Lower leg skin (tissue), 4 donors: ENCODE results near the gene ZBTB20. TPM values are rescaled to one million over a fixed set of nuclear protein-coding genes. Genes with fewer than 3 reads are reported as not detected.

Source experiments
- DNase-seq, 2 donors: peaks; one replicate each; pipeline ENCODE4 v3.0.0-alpha.2; 2019; ENCODE audit warnings: low spot score in 2 of 2
- H3K4me3 ChIP-seq: fragments of 200-600 bp; sonication (generic); 2 replicates; pipeline ENCODE4 v1.5.1; 2017; ENCODE audit warnings: mild to moderate bottlenecking, low read depth; ENCODE audit not compliant: poor library complexity, severe bottlenecking
- CTCF ChIP-seq, 3 donors: fragments of 450-650 bp; IDR thresholded peaks; one replicate each; pipeline ENCODE4 v1.5.1; 2016; ENCODE audit warnings: antibody characterized with exemption in 3 of 3, mild to moderate bottlenecking in 3 of 3, moderate library complexity in 2 of 3
- POLR2A ChIP-seq, 2 donors: fragments of 450-650 bp; IDR thresholded peaks; one replicate each; pipeline ENCODE4 v1.6.1; 2016 to 2017; ENCODE audit warnings: antibody characterized with exemption in 2 of 2, mild to moderate bottlenecking in 1 of 2, moderate library complexity in 1 of 2
- WGBS, 2 donors: methylation state at CpG; one replicate each; pipeline ENCODE4 v1.1.5; 2018; 5-methylcytosine and 5-hydroxymethylcytosine counted together
- intact Hi-C: fragments of 100-400 bp; cut with DNase I; formaldehyde crosslinking; loops from one replicate; pipeline ENCODE4 v1.15.0; 2023; ENCODE audit warnings: low total_unique reads
- total RNA-seq, 4 donors: library from RNA; depleted of rRNA; stranded (reverse); fragments of >200 nt; gene quantifications; one replicate each; pipeline ENCODE4 v1.1.0, GENCODE V29; 2016

The ZBTB20 gene
- total RNA-seq, 4 donors from 2014 or later, result 22.5 to 41.9 (median 33.1) TPM

GRCh38 chr3:114967168-114967567 lies 179.9 kb downstream of the ZBTB20 start:
- intact Hi-C loops, result no loop called here

GRCh38 chr3:114962189-114962588 lies 184.9 kb downstream of the ZBTB20 start:
- intact Hi-C loops, result no loop called here
- DNase-seq, result no peak
- 30 to 42% methylated on average over 2 of the region's 2 CpGs for WGBS, 2 donors
- no peak for TF ChIP-seq POLR2A (IDR thresholded peaks at IDR 0.05)
- TF ChIP-seq CTCF (IDR thresholded peaks at IDR 0.05), result no peak
- no peak overlapping the region for H3K4me3 ChIP-seq

More at GRCh38 chr3:114967168-114967567, 179.9 kb downstream of the ZBTB20 start:
- TF ChIP-seq CTCF (IDR thresholded peaks at IDR 0.05) (no peak), POLR2A (IDR thresholded peaks at IDR 0.05) (no peak)
- H3K4me3 ChIP-seq, result no peak overlapping the region
- DNase-seq, result no peak
- WGBS, 2 donors, result 41 to 57% methylated on average over 1 of the region's 1 CpG

- TF ChIP-seq CTCF (IDR thresholded peaks at IDR 0.05), result no peak
- no peak for TF ChIP-seq POLR2A (IDR thresholded peaks at IDR 0.05)
- intact Hi-C loops, result no loop called here
- no peak overlapping the region for H3K4me3 ChIP-seq
- DNase-seq, result no peak
Observed at GRCh38 chr3:114958930-114959329, 188.2 kb downstream of the ZBTB20 start.

GRCh38 chr3:114953800-114954199 lies 193.3 kb downstream of the ZBTB20 start:
- no peak overlapping the region for H3K4me3 ChIP-seq
- 96 to 97% methylated on average over 1 of the region's 1 CpG for WGBS, 2 donors
- intact Hi-C loops, result no loop called here
- no peak for DNase-seq
- TF ChIP-seq POLR2A (IDR thresholded peaks at IDR 0.05) (no peak), CTCF (IDR thresholded peaks at IDR 0.05) (no peak)

- H3K4me3 ChIP-seq, result no peak overlapping the region
- no peak for DNase-seq
- 62% methylated on average over 3 of the region's 3 CpGs for WGBS, 2 donors
- TF ChIP-seq POLR2A (IDR thresholded peaks at IDR 0.05) (no peak), CTCF (IDR thresholded peaks at IDR 0.05) (no peak)
- intact Hi-C loops, result no loop called here
Observed at GRCh38 chr3:114953215-114953799, 193.8 kb downstream of the ZBTB20 start.

GRCh38 chr3:114942773-114943172 lies 204.3 kb downstream of the ZBTB20 start:
- intact Hi-C loops, result no loop called here
- WGBS, 2 donors, result 89 to 91% methylated on average over 2 of the region's 2 CpGs
- DNase-seq, result no peak

More at GRCh38 chr3:114942773-114943172, 204.3 kb downstream of the ZBTB20 start:
- no peak for TF ChIP-seq CTCF (IDR thresholded peaks at IDR 0.05)
- no peak for TF ChIP-seq POLR2A (IDR thresholded peaks at IDR 0.05)
- no peak overlapping the region for H3K4me3 ChIP-seq
